K562 (cell line): ENCODE data around the gene CRIM1. TPM values are rescaled to one million over a fixed set of nuclear protein-coding genes. Genes with fewer than 3 reads are reported as not detected.

Experiments
- ATAC-seq: fragments of 200-7000 bp; cut with Tn5 transposase; 3 replicates; pipeline ENCODE4 v1.9.1; 2020; ENCODE audit warnings: moderate library complexity
- BruUV-seq: library from RNA; stranded (reverse); fragments of 400-500 nt; replicated peaks from 2 replicates; lab custom pipeline; 2021; lab: Mats Ljungman, UMichigan
- CTCF ChIA-PET: fragments of 300-600 bp; formaldehyde crosslinking; extraction: SDS; loops from one replicate; lab custom pipeline; 2021; ENCODE audit warnings: low intra/inter-chr PET ratio; lab: Yijun Ruan, JAX
- POLR2A ChIA-PET: fragments of 300-600, 350-650 bp; sonication (Branson Sonifier 250); formaldehyde crosslinking; extraction: SDS; loops from one replicate; lab custom pipeline; 2021; ENCODE audit warnings: antibody characterized with exemption, inconsistent platforms; lab: Yijun Ruan, JAX
- DNase-seq, 4 experiments: peaks; one replicate each; pipeline versions ENCODE4 v3.0.0 to v3.0.0-alpha.2; 2011 to 2018; ENCODE audit warnings: low spot score in 3 of 4, mixed read lengths in 3 of 4; ENCODE audit errors: extremely low read depth in 1 of 4
- FAIRE-seq: peaks from 2 replicates; lab custom pipeline; 2011; peaks lifted over from hg19 to GRCh38; lab: Jason Lieb, UNC
- H2AFZ ChIP-seq: 2 replicates; pipeline ENCODE4 v1.6.0; 2011; ENCODE audit warnings: low read depth, low read length, control low read depth, inconsistent platforms
- H3K27ac ChIP-seq: fragments of 200-600 bp; 3 replicates; pipeline ENCODE4 v1.8.0; 2011; ENCODE audit warnings: low read depth, mild to moderate bottlenecking, control low read depth, inconsistent platforms, low read length, moderate library complexity, mixed read lengths; ENCODE audit errors: extremely low read depth
- H3K27me3 ChIP-seq, 2 experiments: fragments of 300-600 bp in 1 of 2; 2 replicates in 1 of 2; 3 replicates in 1 of 2; pipeline versions ENCODE4 v1.6.0 to v1.8.0; 2011; ENCODE audit warnings: inconsistent platforms in 2 of 2, low read length in 2 of 2, mild to moderate bottlenecking in 1 of 2, mixed read lengths in 1 of 2, moderate library complexity in 1 of 2; ENCODE audit not compliant: control insufficient read depth in 2 of 2, insufficient read depth in 2 of 2
- H3K36me3 ChIP-seq: fragments of 300-600 bp; 3 replicates; pipeline ENCODE4 v1.8.0; 2011; ENCODE audit warnings: mild to moderate bottlenecking, low read length, inconsistent platforms; ENCODE audit not compliant: control insufficient read depth, insufficient read depth
- H3K4me1 ChIP-seq, 2 experiments: fragments of 200-600 bp in 1 of 2; replicated peaks in 1 of 2; 2 replicates in 1 of 2; 3 replicates in 1 of 2; pipeline versions ENCODE4 v1.5.1 to v1.8.0; 2011; ENCODE audit warnings: inconsistent platforms in 2 of 2, low read length in 2 of 2, mild to moderate bottlenecking in 1 of 2, mixed read lengths in 1 of 2, moderate library complexity in 1 of 2; ENCODE audit not compliant: control insufficient read depth in 2 of 2, insufficient read depth in 2 of 2
- H3K4me2 ChIP-seq: 2 replicates; pipeline ENCODE4 v1.6.1; 2011; ENCODE audit warnings: low read length, control low read depth, inconsistent platforms, mixed read lengths; ENCODE audit not compliant: insufficient read depth
- H3K4me3 ChIP-seq: fragments of 200-600 bp; sonication (generic), shearing (Covaris generic); 2 replicates; pipeline ENCODE4 v1.5.1; 2016; ENCODE audit warnings: control low read depth, inconsistent platforms
- H3K79me2 ChIP-seq: fragments of 200-600 bp; 3 replicates; pipeline ENCODE4 v1.8.0; 2011; ENCODE audit warnings: low read length, inconsistent platforms; ENCODE audit not compliant: control insufficient read depth, insufficient read depth
- H3K9ac ChIP-seq, 2 experiments: 2 replicates each; pipeline versions ENCODE4 v1.6.0 to v1.6.1; 2011; ENCODE audit warnings: low read depth in 2 of 2, low read length in 2 of 2, control low read depth in 1 of 2, inconsistent platforms in 1 of 2, mild to moderate bottlenecking in 1 of 2, mixed read lengths in 1 of 2; ENCODE audit not compliant: insufficient read depth in 1 of 2
- H3K9me1 ChIP-seq: one replicate; pipeline ENCODE4 v1.6.0; 2011; ENCODE audit warnings: inconsistent platforms, mild to moderate bottlenecking, low read length, moderate library complexity; ENCODE audit not compliant: control insufficient read depth, insufficient read depth
- H3K9me3 ChIP-seq: replicated peaks from 2 replicates; pipeline ENCODE4 v1.5.1; 2011; ENCODE audit warnings: low read depth, low read length, inconsistent platforms; ENCODE audit not compliant: control insufficient read depth, insufficient read depth
- H4K20me1 ChIP-seq: replicated peaks from 2 replicates; pipeline ENCODE4 v1.6.1; 2011; ENCODE audit warnings: low read length, inconsistent platforms, mixed read lengths; ENCODE audit not compliant: control insufficient read depth, insufficient read depth
- ATF3 ChIP-seq, 2 experiments: fragments of 450-650 bp in 1 of 2; sonication (generic) in 1 of 2; formaldehyde crosslinking in 1 of 2; IDR thresholded peaks in 1 of 2; conservative IDR thresholded peaks in 1 of 2; 2 replicates each; pipeline versions ENCODE4 v1.6.1 to v1.8.1; 2016 to 2023; ENCODE audit warnings: mild to moderate bottlenecking in 2 of 2, moderate library complexity in 2 of 2, inconsistent platforms in 1 of 2, missing genetic modification reagents in 1 of 2
- FOSL1 ChIP-seq: fragments of 200-800 bp; sonication (Bioruptor generic); conservative IDR thresholded peaks from 2 replicates; pipeline ENCODE4 v1.6.1; 2016; ENCODE audit warnings: missing genetic modification characterization, missing compliant biosample characterization
- FOXP1 ChIP-seq: sonication (generic); formaldehyde crosslinking; IDR thresholded peaks from 2 replicates; pipeline ENCODE4 v1.8.0; 2022; ENCODE audit warnings: mild to moderate bottlenecking, missing genetic modification reagents
- JUND ChIP-seq, 2 experiments: IDR thresholded peaks; 2 replicates in 1 of 2; 3 replicates in 1 of 2; pipeline ENCODE4 v1.6.1; 2011; ENCODE audit warnings: borderline replicate concordance in 2 of 2, low read depth in 2 of 2, low read length in 2 of 2, improper control_type of control experiment in 1 of 2, missing biosample characterization in 1 of 2, missing genetic modification characterization in 1 of 2, missing genetic modification reagents in 1 of 2
- MCM5 ChIP-seq: fragments of 450-650 bp; IDR thresholded peaks from 2 replicates; pipeline ENCODE4 v1.6.1; 2016; ENCODE audit warnings: low read depth
- YY1 ChIP-seq, 3 experiments: IDR thresholded peaks; 2 replicates each; pipeline ENCODE4 v1.6.1; 2011; ENCODE audit warnings: low read length in 2 of 3, mild to moderate bottlenecking in 2 of 3, moderate library complexity in 2 of 3, borderline replicate concordance in 1 of 3, control low read depth in 1 of 3, low read depth in 1 of 3; ENCODE audit not compliant: insufficient read depth in 3 of 3, insufficient replicate concordance in 2 of 3, control insufficient read depth in 1 of 3, insufficient read length in 1 of 3; ENCODE audit errors: extremely low read depth in 1 of 3
- ZBTB11 ChIP-seq, 3 experiments: fragments of 200-800 bp in 1 of 3; fragments of 250-450 bp in 1 of 3; fragments of 450-650 bp in 1 of 3; sonication (Bioruptor Pico) in 1 of 3; sonication (Bioruptor generic) in 1 of 3; formaldehyde crosslinking in 1 of 3; IDR thresholded peaks; 2 replicates each; pipeline versions ENCODE4 v1.6.1 to v1.8.0; 2016 to 2022; ENCODE audit warnings: mild to moderate bottlenecking in 2 of 3, missing genetic modification characterization in 2 of 3, missing compliant biosample characterization in 1 of 3, moderate library complexity in 1 of 3
- ZNF134 ChIP-seq: fragments of 250-450 bp; sonication (Bioruptor Pico); conservative IDR thresholded peaks from 2 replicates; pipeline ENCODE4 v1.4.0; 2020
- WGBS: fragments of 100-300 bp; shearing (Covaris generic); methylation state at CpG from one replicate; pipeline ENCODE4 v1.1.6; 2016; ENCODE audit warnings: low coverage, mixed read lengths; ENCODE audit not compliant: insufficient coverage; ENCODE audit errors: missing lambda C conversion rate; 5-methylcytosine and 5-hydroxymethylcytosine counted together
- in situ Hi-C: fragments of 300-500 bp; cut with MboI; formaldehyde crosslinking; loops from 4 replicates; pipeline ENCODE4 v1.15.0; 2018; ENCODE audit warnings: inconsistent platforms, mixed read lengths
- intact Hi-C: fragments of 100-400 bp; cut with micrococcal nuclease; formaldehyde crosslinking; loops from 2 replicates; pipeline ENCODE4 v1.14.2; 2022
- polyA plus RNA-seq, 8 experiments: library from polyadenylated mRNA; depleted of rRNA in 4 of 8; stranded (reverse) in 5 of 8; unstranded in 3 of 8; fragments of >200 nt; fragmentation: Nextera tagmentation in 2 of 8; fragmentation: Illumina TruSeq in 1 of 8; extraction: Ambion mirVana in 2 of 8; extraction: Trizol in 1 of 8; gene quantifications; 2 replicates each; pipeline versions ENCODE4 v1.2.1 to v1.2.3, GENCODE V29; 2011 to 2014; ENCODE audit warnings: inconsistent platforms in 1 of 8, missing spikeins in 1 of 8
- total RNA-seq, 7 experiments: library from RNA; depleted of rRNA in 6 of 7; stranded (reverse); fragments of >200 nt in 6 of 7; fragmentation: Illumina TruSeq in 2 of 7; extraction: Trizol in 2 of 7; gene quantifications; 2 replicates each; pipeline versions ENCODE4 v1.2.1 to v1.2.3, GENCODE V29; 2011 to 2021; ENCODE audit warnings: low replicate concordance in 1 of 7

CRIM1 gene
- total and polyA plus RNA-seq, 9 of the 15 experiments (the other 6 are each of a cell fraction or from before 2014, with no cell fraction given), result 0.01 to 0.36 (median 0.06) TPM; not detected in 1

- TF ChIP-seq ZBTB11 (CRISPR knock-in tag; IDR thresholded peaks at IDR 0.05) (no peak), MCM5 (no peak)
Observed at GRCh38 chr2:36560726-36561125, 205.1 kb downstream of the CRIM1 start (continued).

GRCh38 chr2:36561237-36561944 is 205.8 kb downstream of the CRIM1 start:
- no peak overlapping the region for H3K4me3 ChIP-seq
- peak; percentile 66 for FAIRE-seq
- no peak overlapping the region for H2AFZ ChIP-seq
- POLR2A ChIA-PET, result no interaction called here
- no peaks in the 10 kb centered on the region for H3K9me3 ChIP-seq
- no TSS peak for BruUV-seq
- intact Hi-C loops, result no loop called here
- in situ Hi-C loops, result no loop called here
- peaks cover 11% of the 10 kb centered on the region; the same call in 2 of the 3 replicates for H3K36me3 ChIP-seq
- H3K27ac ChIP-seq, result peak overlapping the region; percentile 26; the same call in 1 of the 3 replicates
- no peaks in the 10 kb centered on the region for H3K4me1 ChIP-seq
- no peaks in the 10 kb centered on the region for H3K9me1 ChIP-seq
- CTCF ChIA-PET, result no interaction called here
- no peaks in the 10 kb centered on the region for H3K79me2 ChIP-seq
- TF ChIP-seq YY1 (IDR thresholded peaks at IDR 0.05; ENCODE audit: borderline replicate concordance in 1 of 3, control insufficient read depth in 1 of 3, extremely low read depth in 1 of 3, insufficient read depth in 3 of 3, insufficient read length in 1 of 3, insufficient replicate concordance in 2 of 3, low read depth in 1 of 3, low read length in 2 of 3) (peak in 1 of 3 experiments; percentile 22), FOSL1 (tag) (peak; percentile 87), ZNF134 (CRISPR knock-in tag) (no peak), FOXP1 (CRISPR knock-in tag) (no peak), ATF3 (IDR thresholded peaks at IDR 0.05) (peak; percentile 38; the same call in 1 of the 2 replicates), ATF3 (CRISPR knock-in tag; conservative IDR thresholded peaks at IDR 0.05) (no peak), JUND (IDR thresholded peaks at IDR 0.05; ENCODE audit: borderline replicate concordance, low read depth, low read length) (peak; percentile 34; the same call in 1 of the 2 replicates), JUND (tag; IDR thresholded peaks at IDR 0.05; ENCODE audit: borderline replicate concordance, low read depth, low read length) (no peak)
- 47% methylated on average over 8 of the region's 8 CpGs for WGBS
- DNase-seq, result peak in 1 of 4 experiments; percentile 16
- no peak for ATAC-seq
- no peaks in the 10 kb centered on the region for H4K20me1 ChIP-seq
- no peak overlapping the region for H3K9ac ChIP-seq
- no peak overlapping the region for H3K4me2 ChIP-seq
- H3K27me3 ChIP-seq, result no peaks in the 10 kb centered on the region
